GM12892 (cell line): Measurements from ENCODE around the gene CISTR.

Experiments used
- POLR2A ChIP-seq: IDR thresholded peaks from 2 replicates; pipeline ENCODE4 v1.6.1; 2011; ENCODE audit warnings: low read depth, low read length, control low read depth
- POLR2AphosphoS5 ChIP-seq: IDR thresholded peaks from 2 replicates; pipeline ENCODE4 v1.6.1; 2011; ENCODE audit warnings: low read depth, low read length, control low read depth
- TAF1 ChIP-seq: IDR thresholded peaks from 2 replicates; pipeline ENCODE4 v1.6.1; 2011; ENCODE audit warnings: low read depth, mild to moderate bottlenecking, control low read depth, low read length, borderline replicate concordance

DNA sequence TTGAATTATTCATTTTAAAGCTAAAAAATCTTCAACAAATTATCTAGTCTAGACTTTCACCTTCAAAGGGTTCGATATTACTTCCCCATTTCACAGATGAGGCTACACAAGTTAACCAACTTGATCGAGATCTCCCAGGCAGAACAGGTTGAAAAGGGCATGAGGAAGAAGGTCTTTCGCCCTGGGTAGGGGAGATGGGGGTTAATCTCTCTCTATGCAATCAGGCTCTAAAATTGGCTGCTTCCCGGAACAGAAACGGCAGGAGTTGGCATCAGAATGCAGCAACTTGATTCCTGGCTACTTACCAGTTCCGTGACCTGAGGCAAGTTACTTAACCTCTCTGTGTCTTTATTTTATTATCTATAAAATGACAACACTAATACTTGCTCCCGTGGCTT, 2.4 kb upstream of the CISTR start:
- TF ChIP-seq POLR2AphosphoS5 (no peak), TAF1 (no peak), POLR2A (no peak)
